Jurkat, Clone E6-1 (cell line): ENCODE results near the gene RAD23A.
"Not testable (repeated sequence)": the region's sequence is repeated elsewhere in the genome, so short reads cannot be mapped to it uniquely, and the experiment has no call there.

Experiments used
- DNase-seq: peaks from one replicate; pipeline ENCODE4 v3.0.0-alpha.2; 2011; ENCODE audit warnings: low read depth, low spot score
- H3K4me3 ChIP-seq: 2 replicates; pipeline ENCODE4 v1.5.1; 2011; ENCODE audit warnings: mild to moderate bottlenecking, low read length, control low read depth, moderate library complexity

RAD23A gene

GRCh38 chr19:12976109-12976508 lies 30.4 kb downstream of the RAD23A start:
- not testable (repeated sequence) for H3K4me3 ChIP-seq, DNase-seq

- no peak overlapping the region for H3K4me3 ChIP-seq
- DNase-seq: no peak
Observed at GRCh38 chr19:12979974-12980373, 34.3 kb downstream of the RAD23A start.

- no peak overlapping the region for H3K4me3 ChIP-seq
- no peak for DNase-seq
Observed at GRCh38 chr19:12982648-12983047, 37.0 kb downstream of the RAD23A start.

- no peak for DNase-seq
- peak overlapping the region; percentile 41 for H3K4me3 ChIP-seq
Observed at GRCh38 chr19:12983091-12983490, 37.4 kb downstream of the RAD23A start.

- peak; percentile 60 for DNase-seq
- peak overlapping the region; percentile 41 for H3K4me3 ChIP-seq
Observed at GRCh38 chr19:12983542-12984142, 38.0 kb downstream of the RAD23A start.

- DNase-seq: no peak
Observed at GRCh38 chr19:12984143-12984627, 38.5 kb downstream of the RAD23A start.

GRCh38 chr19:12984683-12985048 lies 39.0 kb downstream of the RAD23A start:
- no peak for DNase-seq

More at GRCh38 chr19:12984143-12984627, 38.5 kb downstream of the RAD23A start:
- H3K4me3 ChIP-seq: no peak overlapping the region

GRCh38 chr19:12985049-12985776 lies 39.6 kb downstream of the RAD23A start:
- no peak overlapping the region for H3K4me3 ChIP-seq
- DNase-seq: no peak

More at GRCh38 chr19:12984683-12985048, 39.0 kb downstream of the RAD23A start:
- H3K4me3 ChIP-seq: no peak overlapping the region

GRCh38 chr19:12986726-12987125 lies 41.1 kb downstream of the RAD23A start:
- no peak overlapping the region for H3K4me3 ChIP-seq
- DNase-seq: no peak

- H3K4me3 ChIP-seq: no peak overlapping the region
- no peak for DNase-seq
Observed at GRCh38 chr19:12987190-12987589, 41.5 kb downstream of the RAD23A start.

GRCh38 chr19:12987781-12988180 lies 42.1 kb downstream of the RAD23A start:
- no peak overlapping the region for H3K4me3 ChIP-seq
- DNase-seq: no peak

- H3K4me3 ChIP-seq: no peak overlapping the region
- DNase-seq: no peak
Observed at GRCh38 chr19:12990431-12990830, 44.8 kb downstream of the RAD23A start.

GRCh38 chr19:12990853-12991252 lies 45.2 kb downstream of the RAD23A start:
- no peak for DNase-seq
- no peak overlapping the region for H3K4me3 ChIP-seq

GRCh38 chr19:12991296-12991695 lies 45.6 kb downstream of the RAD23A start:
- no peak overlapping the region for H3K4me3 ChIP-seq
- DNase-seq: no peak

- H3K4me3 ChIP-seq: no peak overlapping the region
- DNase-seq: no peak
Observed at GRCh38 chr19:12992729-12993128, 47.1 kb downstream of the RAD23A start.

- no peak for DNase-seq
- no peak overlapping the region for H3K4me3 ChIP-seq
Observed at GRCh38 chr19:12993562-12993961, 47.9 kb downstream of the RAD23A start.

GRCh38 chr19:12994701-12995595 lies 49.3 kb downstream of the RAD23A start, which contains the start of gene NFIX:
TSS of gene NFIX (plus strand) at chr19:12995475. CDS start at chr19:12995838, 363 bp downstream.
- no peak for DNase-seq
- peak within 1 kb of the TSS; percentile 67 for H3K4me3 ChIP-seq

- H3K4me3 ChIP-seq: peak overlapping the region; percentile 40
- DNase-seq: no peak
Observed at GRCh38 chr19:12995596-12996405, 50.1 kb downstream of the RAD23A start.
